Measurements from ENCODE around the gene TMEM72.

Gene TMEM72

GRCh38 chr10:44922796-44923545 is 11.8 kb downstream of the TMEM72 start:
- no peaks in the 10 kb centered on the region for H3K9me3 ChIP-seq (ENCODE audit: control insufficient read depth, insufficient read depth, low read length)

GRCh38 chr10:44923611-44924010 is 12.5 kb downstream of the TMEM72 start:
- H3K4me1 ChIP-seq (ENCODE audit: control insufficient read depth, insufficient read depth, low read length) = no peaks in the 10 kb centered on the region
- H3K4me3 ChIP-seq (ENCODE audit: low read depth, low read length) = no peak overlapping the region
- no peak overlapping the region for H3K9ac ChIP-seq (ENCODE audit: low read depth, low read length)

More at GRCh38 chr10:44922796-44923545, 11.8 kb downstream of the TMEM72 start:
- H3K36me3 ChIP-seq (ENCODE audit: control insufficient read depth, insufficient read depth, low read length) = no peaks in the 10 kb centered on the region
- no peaks in the 10 kb centered on the region for H3K4me1 ChIP-seq (ENCODE audit: control insufficient read depth, insufficient read depth, low read length)
- H3K27me3 ChIP-seq (ENCODE audit: control insufficient read depth, insufficient read depth, low read length) = no peaks in the 10 kb centered on the region
- H3K9ac ChIP-seq (ENCODE audit: low read depth, low read length) = no peak overlapping the region
- no peak overlapping the region for H3K4me3 ChIP-seq (ENCODE audit: low read depth, low read length)

GRCh38 chr10:44924261-44925040 is 13.3 kb downstream of the TMEM72 start:
- Histone ChIP-seq H3K4me3 (ENCODE audit: low read depth, low read length) (no peak overlapping the region), H3K9ac (ENCODE audit: low read depth, low read length) (no peak overlapping the region), H3K4me1 (ENCODE audit: control insufficient read depth, insufficient read depth, low read length) (no peaks in the 10 kb centered on the region), H3K36me3 (ENCODE audit: control insufficient read depth, insufficient read depth, low read length) (no peaks in the 10 kb centered on the region), H3K9me3 (ENCODE audit: control insufficient read depth, insufficient read depth, low read length) (no peaks in the 10 kb centered on the region), H3K27me3 (ENCODE audit: control insufficient read depth, insufficient read depth, low read length) (no peaks in the 10 kb centered on the region)

More at GRCh38 chr10:44923611-44924010, 12.5 kb downstream of the TMEM72 start:
- Histone ChIP-seq H3K36me3 (ENCODE audit: control insufficient read depth, insufficient read depth, low read length) (no peaks in the 10 kb centered on the region), H3K9me3 (ENCODE audit: control insufficient read depth, insufficient read depth, low read length) (no peaks in the 10 kb centered on the region), H3K27me3 (ENCODE audit: control insufficient read depth, insufficient read depth, low read length) (no peaks in the 10 kb centered on the region)

GRCh38 chr10:44925224-44925623 is 14.1 kb downstream of the TMEM72 start:
- no peak overlapping the region for H3K9ac ChIP-seq (ENCODE audit: low read depth, low read length)
- H3K36me3 ChIP-seq (ENCODE audit: control insufficient read depth, insufficient read depth, low read length) = no peaks in the 10 kb centered on the region
- no peaks in the 10 kb centered on the region for H3K4me1 ChIP-seq (ENCODE audit: control insufficient read depth, insufficient read depth, low read length)
- no peaks in the 10 kb centered on the region for H3K9me3 ChIP-seq (ENCODE audit: control insufficient read depth, insufficient read depth, low read length)
- H3K4me3 ChIP-seq (ENCODE audit: low read depth, low read length) = no peak overlapping the region
- no peaks in the 10 kb centered on the region for H3K27me3 ChIP-seq (ENCODE audit: control insufficient read depth, insufficient read depth, low read length)

GRCh38 chr10:44925811-44926750 is 14.9 kb downstream of the TMEM72 start:
- no peaks in the 10 kb centered on the region for H3K36me3 ChIP-seq (ENCODE audit: control insufficient read depth, insufficient read depth, low read length)
- no peaks in the 10 kb centered on the region for H3K9me3 ChIP-seq (ENCODE audit: control insufficient read depth, insufficient read depth, low read length)
- H3K27me3 ChIP-seq (ENCODE audit: control insufficient read depth, insufficient read depth, low read length) = no peaks in the 10 kb centered on the region
- no peak overlapping the region for H3K9ac ChIP-seq (ENCODE audit: low read depth, low read length)
- H3K4me3 ChIP-seq (ENCODE audit: low read depth, low read length) = no peak overlapping the region
- H3K4me1 ChIP-seq (ENCODE audit: control insufficient read depth, insufficient read depth, low read length) = no peaks in the 10 kb centered on the region

- no peaks in the 10 kb centered on the region for H3K4me1 ChIP-seq (ENCODE audit: control insufficient read depth, insufficient read depth, low read length)
- no peak overlapping the region for H3K9ac ChIP-seq (ENCODE audit: low read depth, low read length)
- no peaks in the 10 kb centered on the region for H3K9me3 ChIP-seq (ENCODE audit: control insufficient read depth, insufficient read depth, low read length)
- no peak overlapping the region for H3K4me3 ChIP-seq (ENCODE audit: low read depth, low read length)
- H3K27me3 ChIP-seq (ENCODE audit: control insufficient read depth, insufficient read depth, low read length) = no peaks in the 10 kb centered on the region
- H3K36me3 ChIP-seq (ENCODE audit: control insufficient read depth, insufficient read depth, low read length) = no peaks in the 10 kb centered on the region
Measured at GRCh38 chr10:44926751-44927351, 15.7 kb downstream of the TMEM72 start.

GRCh38 chr10:44927352-44927751 is 16.2 kb downstream of the TMEM72 start:
- Histone ChIP-seq H3K9ac (ENCODE audit: low read depth, low read length) (no peak overlapping the region), H3K9me3 (ENCODE audit: control insufficient read depth, insufficient read depth, low read length) (no peaks in the 10 kb centered on the region), H3K4me3 (ENCODE audit: low read depth, low read length) (no peak overlapping the region), H3K36me3 (ENCODE audit: control insufficient read depth, insufficient read depth, low read length) (no peaks in the 10 kb centered on the region), H3K27me3 (ENCODE audit: control insufficient read depth, insufficient read depth, low read length) (no peaks in the 10 kb centered on the region), H3K4me1 (ENCODE audit: control insufficient read depth, insufficient read depth, low read length) (no peaks in the 10 kb centered on the region)

GRCh38 chr10:44928462-44928861 is 17.3 kb downstream of the TMEM72 start:
- Histone ChIP-seq H3K4me1 (ENCODE audit: control insufficient read depth, insufficient read depth, low read length) (peaks cover 3% of the 10 kb centered on the region), H3K27me3 (ENCODE audit: control insufficient read depth, insufficient read depth, low read length) (no peaks in the 10 kb centered on the region), H3K36me3 (ENCODE audit: control insufficient read depth, insufficient read depth, low read length) (no peaks in the 10 kb centered on the region), H3K4me3 (ENCODE audit: low read depth, low read length) (no peak overlapping the region), H3K9ac (ENCODE audit: low read depth, low read length) (no peak overlapping the region), H3K9me3 (ENCODE audit: control insufficient read depth, insufficient read depth, low read length) (no peaks in the 10 kb centered on the region)

GRCh38 chr10:44929356-44930255 is 18.5 kb downstream of the TMEM72 start:
- peaks cover 3% of the 10 kb centered on the region for H3K4me1 ChIP-seq (ENCODE audit: control insufficient read depth, insufficient read depth, low read length)
- no peaks in the 10 kb centered on the region for H3K36me3 ChIP-seq (ENCODE audit: control insufficient read depth, insufficient read depth, low read length)
- H3K27me3 ChIP-seq (ENCODE audit: control insufficient read depth, insufficient read depth, low read length) = no peaks in the 10 kb centered on the region
- no peak overlapping the region for H3K9ac ChIP-seq (ENCODE audit: low read depth, low read length)
- H3K4me3 ChIP-seq (ENCODE audit: low read depth, low read length) = no peak overlapping the region
- H3K9me3 ChIP-seq (ENCODE audit: control insufficient read depth, insufficient read depth, low read length) = no peaks in the 10 kb centered on the region

- peaks cover 3% of the 10 kb centered on the region for H3K4me1 ChIP-seq (ENCODE audit: control insufficient read depth, insufficient read depth, low read length)
- no peak overlapping the region for H3K4me3 ChIP-seq (ENCODE audit: low read depth, low read length)
- H3K9me3 ChIP-seq (ENCODE audit: control insufficient read depth, insufficient read depth, low read length) = no peaks in the 10 kb centered on the region
- H3K36me3 ChIP-seq (ENCODE audit: control insufficient read depth, insufficient read depth, low read length) = no peaks in the 10 kb centered on the region
- H3K9ac ChIP-seq (ENCODE audit: low read depth, low read length) = no peak overlapping the region
- no peaks in the 10 kb centered on the region for H3K27me3 ChIP-seq (ENCODE audit: control insufficient read depth, insufficient read depth, low read length)
Measured at GRCh38 chr10:44930904-44931620, 19.9 kb downstream of the TMEM72 start.
